Measurements from ENCODE around the gene CTH. TPM values are rescaled to one million over a fixed set of nuclear protein-coding genes. Genes with fewer than 3 reads are reported as not detected.

Gene CTH
- total and polyA plus RNA-seq, 2 of the 4 experiments (the other 2 are of a cell fraction): 2.7 to 3.0 TPM

- Histone ChIP-seq H3K23ac (ENCODE audit: low read depth, low read length) (no peak overlapping the region), H3K27me3 (ENCODE audit: control insufficient read depth, insufficient read depth, low read length) (no peaks in the 10 kb centered on the region), H3K27ac (ENCODE audit: insufficient read depth, low read length) (no peak overlapping the region), H3K4me1 (ENCODE audit: control insufficient read depth, insufficient read depth, low read length) (no peaks in the 10 kb centered on the region), H4K5ac (ENCODE audit: low read depth, low read length) (no peak overlapping the region), H3K9ac (ENCODE audit: low read depth, low read length) (no peak overlapping the region), H3K79me1 (ENCODE audit: low read depth in 1 of 2, low read length in 2 of 2) (no peaks in the 10 kb centered on the region), H4K20me1 (ENCODE audit: insufficient read depth, low read length) (no peaks in the 10 kb centered on the region), H2BK15ac (ENCODE audit: low read depth, low read length) (no peak overlapping the region), H3K9me1 (ENCODE audit: insufficient read depth, low read length) (no peaks in the 10 kb centered on the region), H3K4me3 (ENCODE audit: insufficient read depth, low read depth, low read length) (no peak overlapping the region), H3K14ac (replicated peaks; ENCODE audit: low read depth, low read length) (no peak overlapping the region), H3K9me3 (ENCODE audit: control insufficient read depth, insufficient read depth, low read length) (no peaks in the 10 kb centered on the region), H3K56ac (ENCODE audit: extremely low read depth, insufficient read depth, low read length) (no peak overlapping the region), H2AFZ (replicated peaks; ENCODE audit: low read length, poor library complexity) (no peak overlapping the region), H4K91ac (ENCODE audit: insufficient read depth, low read depth, low read length) (no peak overlapping the region), H3K4me2 (ENCODE audit: low read depth, low read length) (no peak overlapping the region), H3K36me3 (ENCODE audit: control insufficient read depth, insufficient read depth, low read length) (peaks cover 7% of the 10 kb centered on the region), H2BK120ac (ENCODE audit: low read depth, low read length) (no peak overlapping the region), H2BK5ac (ENCODE audit: low read depth, low read length, poor library complexity, severe bottlenecking) (no peak overlapping the region), H2BK20ac (ENCODE audit: low read depth, low read length) (no peak overlapping the region), H3K4ac (ENCODE audit: low read depth, low read length) (no peak overlapping the region), H2AK5ac (ENCODE audit: low read depth, low read length) (no peak overlapping the region), H2AK9ac (replicated peaks; ENCODE audit: low read depth, low read length, poor library complexity) (no peak overlapping the region), H4K8ac (ENCODE audit: low read depth in 2 of 2, low read length in 2 of 2) (no peak overlapping the region), H3K18ac (ENCODE audit: low read depth, low read length) (no peak overlapping the region)
- DNase-seq (no peak), ATAC-seq (ENCODE audit: low read depth) (no peak)
- BruUV-seq (replicated peaks): no TSS peak
- dilution Hi-C loops (cut with HindIII; ENCODE audit: low sequenced_read_pairs, unreplicated experiment): no loop called here
- POLR2A ChIA-PET (ENCODE audit: unreplicated experiment): no interaction called here
- CTCF ChIA-PET: no interaction called here
- intact Hi-C loops (cut with micrococcal nuclease): no loop called here
- in situ Hi-C loops (cut with MboI; ENCODE audit: low sequenced_read_pairs): no loop called here
- TF ChIP-seq CTCF (conservative IDR thresholded peaks at IDR 0.05; ENCODE audit: low read depth, low read length) (no peak), CHD1 (IDR thresholded peaks at IDR 0.05; ENCODE audit: low read depth, low read length) (no peak), SMC3 (IDR thresholded peaks at IDR 0.05; ENCODE audit: low read depth, low read length) (no peak), RAD21 (IDR thresholded peaks at IDR 0.05; ENCODE audit: low read length) (no peak), USF2 (IDR thresholded peaks at IDR 0.05; ENCODE audit: low read depth, low read length) (no peak), CEBPB (IDR thresholded peaks at IDR 0.05; ENCODE audit: low read depth, low read length) (no peak), FOS (IDR thresholded peaks at IDR 0.05; ENCODE audit: low read depth, low read length) (no peak), MAFK (IDR thresholded peaks at IDR 0.05; ENCODE audit: low read depth, low read length) (no peak), POLR2A (IDR thresholded peaks at IDR 0.05; ENCODE audit: low read depth, low read length) (no peak), RCOR1 (IDR thresholded peaks at IDR 0.05; ENCODE audit: insufficient replicate concordance, low read length) (no peak), BHLHE40 (IDR thresholded peaks at IDR 0.05; ENCODE audit: low read depth, low read length) (no peak), MXI1 (IDR thresholded peaks at IDR 0.05; ENCODE audit: borderline replicate concordance, low read depth, low read length) (no peak), ELK1 (IDR thresholded peaks at IDR 0.05; ENCODE audit: borderline replicate concordance, low read depth, low read length) (no peak), MAZ (IDR thresholded peaks at IDR 0.05; ENCODE audit: borderline replicate concordance, low read depth, low read length) (no peak)
- no CpG with 5 or more reads among the region's 1 CpG for WGBS, 2 experiments (ENCODE audit: extremely low coverage in 2 of 2, insufficient read length in 1 of 2)
These were observed 23.3 kb downstream of the CTH start for GRCh38 chr1:70434253-70434859.
